Lung (tissue), 12 donors: ENCODE results near the gene TSPAN14. TPM values are rescaled to one million over a fixed set of nuclear protein-coding genes. Genes with fewer than 3 reads are reported as not detected.

Experiments
- ATAC-seq: fragments of 200-7000 bp; cut with Tn5 transposase; one replicate; pipeline ENCODE4 v1.9.1; 2020; ENCODE audit warnings: moderate number of reproducible peaks; ENCODE audit not compliant: insufficient read depth, low FRiP score
- DNase-seq, 3 donors: peaks; one replicate each; pipeline ENCODE4 v3.0.0-alpha.2; 2013 to 2017
- H3K27ac ChIP-seq, 2 donors: one replicate each; pipeline ENCODE4 v1.5.1; 2013; ENCODE audit warnings: mild to moderate bottlenecking in 2 of 2, moderate library complexity in 2 of 2, control low read depth in 1 of 2, inconsistent platforms in 1 of 2, low read depth in 1 of 2, low read length in 1 of 2
- H3K27me3 ChIP-seq, 3 donors: one replicate each; pipeline ENCODE4 v1.5.1; 2013; ENCODE audit warnings: low read length in 2 of 3; ENCODE audit not compliant: control insufficient read depth in 3 of 3, insufficient read depth in 3 of 3
- H3K36me3 ChIP-seq, 4 donors: one replicate each; pipeline ENCODE4 v1.5.1; 2013; ENCODE audit warnings: low read length in 4 of 4, mild to moderate bottlenecking in 1 of 4, moderate library complexity in 1 of 4; ENCODE audit not compliant: control insufficient read depth in 4 of 4, insufficient read depth in 4 of 4
- H3K4me1 ChIP-seq, 5 donors: one replicate each; pipeline ENCODE4 v1.5.1; 2013; ENCODE audit warnings: low read length in 5 of 5, mild to moderate bottlenecking in 2 of 5, moderate library complexity in 1 of 5; ENCODE audit not compliant: control insufficient read depth in 5 of 5, insufficient read depth in 5 of 5
- H3K4me3 ChIP-seq: one replicate; pipeline ENCODE4 v1.5.1; 2013; ENCODE audit warnings: mild to moderate bottlenecking, control low read depth, moderate library complexity
- H3K9ac ChIP-seq, 2 donors: one replicate each; pipeline ENCODE4 v1.5.1; 2013; ENCODE audit warnings: low read length in 2 of 2, control low read depth in 1 of 2; ENCODE audit not compliant: insufficient read depth in 1 of 2
- H3K9me3 ChIP-seq, 4 donors: one replicate each; pipeline ENCODE4 v1.5.1; 2013; ENCODE audit warnings: low read length in 3 of 4, mild to moderate bottlenecking in 1 of 4, moderate library complexity in 1 of 4; ENCODE audit not compliant: control insufficient read depth in 4 of 4, insufficient read depth in 3 of 4
- WGBS, 2 donors: extraction: QIAGEN DNeasy Blood & Tissue Kit; methylation state at CpG; one replicate each; pipeline ENCODE4 v1.1.7; 2013; 5-methylcytosine and 5-hydroxymethylcytosine counted together
- polyA plus RNA-seq, 2 donors: library from polyadenylated mRNA; stranded (reverse); fragments of 200-250 nt; gene quantifications; one replicate each; pipeline ENCODE4 v1.2.1, GENCODE V29; 2013
- total RNA-seq, 2 donors: library from RNA; depleted of rRNA in 1 of 2; stranded (reverse); fragments of >200 nt in 1 of 2; gene quantifications; one replicate each; pipeline ENCODE4 v1.2.1, GENCODE V29; 2014 to 2021
- TF ChIP-seq, protein P1 (sequence below): IDR thresholded peaks from 2 replicates; pipeline ENCODE4 v1.5.1; 2012; ENCODE audit warnings: mild to moderate bottlenecking; ENCODE audit errors: control extremely low read depth, extremely low read depth
- donor health status: control.
- donor health status: control.
- donor health status: Bipolar disorder and iron deficiency.
- donor health status: healthy.
- donor health status: DM: yes; HTN: yes; CAD: no.

The TSPAN14 gene
- total and polyA plus RNA-seq, 4 donors: 40.9 to 187 (median 116) TPM

DNA sequence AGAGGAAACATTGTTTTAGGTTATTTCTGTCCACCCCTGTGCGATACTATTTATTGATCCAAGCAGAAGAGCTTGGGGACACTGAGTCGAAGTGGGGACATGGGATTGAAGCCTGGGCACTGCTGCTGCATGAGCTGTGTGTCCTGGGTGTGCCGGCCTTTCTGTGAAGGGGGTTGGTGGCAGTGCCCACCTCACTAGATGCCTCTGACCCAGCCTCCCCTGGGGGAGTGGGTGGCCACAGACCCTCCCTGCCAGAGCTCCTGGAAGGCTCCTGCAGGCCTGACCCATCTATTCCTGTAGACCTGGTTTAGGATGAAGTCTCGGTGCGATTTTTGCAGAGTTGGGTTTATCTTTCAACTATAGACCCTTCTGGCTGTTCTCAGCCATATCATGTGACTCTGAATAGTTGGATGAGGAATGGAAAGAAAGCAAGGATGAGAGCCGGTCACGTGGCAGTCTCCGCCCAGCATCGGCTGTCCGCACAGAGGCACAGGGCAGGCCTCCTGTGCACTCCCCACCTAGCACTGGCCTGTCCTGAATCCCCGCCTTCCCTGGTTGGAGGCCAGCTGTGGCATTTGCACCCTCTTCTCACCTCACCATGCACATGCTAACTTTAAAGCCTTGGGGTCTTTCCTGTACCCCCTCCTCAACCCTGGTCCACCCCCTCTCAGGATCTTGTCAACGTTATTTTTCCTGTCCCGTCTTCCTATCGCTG lies 66.0 kb downstream of the TSPAN14 start:
- no peak overlapping the region for H3K27ac ChIP-seq
- no peaks in the 10 kb centered on the region for H3K27me3 ChIP-seq
- TF ChIP-seq, protein P1, sequence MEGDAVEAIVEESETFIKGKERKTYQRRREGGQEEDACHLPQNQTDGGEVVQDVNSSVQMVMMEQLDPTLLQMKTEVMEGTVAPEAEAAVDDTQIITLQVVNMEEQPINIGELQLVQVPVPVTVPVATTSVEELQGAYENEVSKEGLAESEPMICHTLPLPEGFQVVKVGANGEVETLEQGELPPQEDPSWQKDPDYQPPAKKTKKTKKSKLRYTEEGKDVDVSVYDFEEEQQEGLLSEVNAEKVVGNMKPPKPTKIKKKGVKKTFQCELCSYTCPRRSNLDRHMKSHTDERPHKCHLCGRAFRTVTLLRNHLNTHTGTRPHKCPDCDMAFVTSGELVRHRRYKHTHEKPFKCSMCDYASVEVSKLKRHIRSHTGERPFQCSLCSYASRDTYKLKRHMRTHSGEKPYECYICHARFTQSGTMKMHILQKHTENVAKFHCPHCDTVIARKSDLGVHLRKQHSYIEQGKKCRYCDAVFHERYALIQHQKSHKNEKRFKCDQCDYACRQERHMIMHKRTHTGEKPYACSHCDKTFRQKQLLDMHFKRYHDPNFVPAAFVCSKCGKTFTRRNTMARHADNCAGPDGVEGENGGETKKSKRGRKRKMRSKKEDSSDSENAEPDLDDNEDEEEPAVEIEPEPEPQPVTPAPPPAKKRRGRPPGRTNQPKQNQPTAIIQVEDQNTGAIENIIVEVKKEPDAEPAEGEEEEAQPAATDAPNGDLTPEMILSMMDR: no peak
- DNase-seq (no peak), ATAC-seq (no peak)
- peaks cover 0 to 53% (median 15%) of the 10 kb centered on the region in 4 donors for H3K36me3 ChIP-seq
- H3K4me1 ChIP-seq: peaks cover 0 to 7% (median 0%) of the 10 kb centered on the region in 5 donors
- H3K9ac ChIP-seq: no peak overlapping the region
- H3K4me3 ChIP-seq: no peak overlapping the region
- H3K9me3 ChIP-seq: no peaks in the 10 kb centered on the region
- 88 to 96% methylated on average over 14 of the region's 14 CpGs for WGBS, 2 donors

DNA sequence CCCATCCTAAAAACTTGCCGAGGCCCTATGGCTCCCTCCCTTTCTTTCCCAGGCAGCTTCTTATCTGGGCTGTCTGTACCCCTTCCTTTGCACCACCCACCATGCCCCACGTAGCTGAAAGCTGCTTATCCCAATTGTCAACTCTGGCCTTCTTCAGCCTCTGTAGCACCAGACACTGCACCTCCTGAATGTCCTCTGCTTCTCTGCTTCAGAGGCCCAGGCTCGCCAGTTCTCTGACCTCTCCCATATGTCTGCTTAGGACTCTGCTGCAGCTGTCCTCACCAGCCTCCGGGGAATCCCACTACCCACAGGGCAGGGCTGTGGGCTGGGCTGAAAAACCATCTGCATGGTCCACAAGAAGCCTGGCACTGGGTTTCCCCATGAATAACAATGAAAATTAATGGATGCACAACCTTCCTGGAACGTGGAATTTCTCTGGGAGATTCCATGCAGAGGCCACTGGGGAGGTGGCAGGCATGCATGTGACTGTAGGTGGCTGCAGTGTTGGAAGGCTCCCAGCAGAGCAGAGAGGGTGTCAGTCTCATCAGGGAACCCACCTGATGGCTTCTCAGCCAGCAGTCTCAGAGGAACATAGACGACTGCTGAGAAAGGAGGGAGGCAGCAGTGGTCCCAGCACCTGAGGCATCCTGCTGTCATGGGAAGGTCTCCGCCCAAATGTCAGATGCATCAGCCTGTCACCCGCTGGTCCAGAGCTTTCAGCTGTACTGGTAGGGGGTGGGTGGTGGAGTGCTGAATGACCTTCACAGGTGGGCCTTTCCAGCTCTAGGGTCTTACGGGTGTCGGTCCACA lies 66.8 kb downstream of the TSPAN14 start:
- TF ChIP-seq, protein P1: no peak
- WGBS, 2 donors: 86 to 94% methylated on average over 10 of the region's 10 CpGs
- Histone ChIP-seq H3K9ac (no peak overlapping the region), H3K4me1 (peaks cover 0 to 10% (median 0%) of the 10 kb centered on the region in 5 donors), H3K27ac (no peak overlapping the region), H3K36me3 (peaks cover 0 to 45% (median 12%) of the 10 kb centered on the region in 4 donors), H3K4me3 (no peak overlapping the region), H3K9me3 (no peaks in the 10 kb centered on the region), H3K27me3 (no peaks in the 10 kb centered on the region)
- DNase-seq (no peak), ATAC-seq (no peak)

DNA sequence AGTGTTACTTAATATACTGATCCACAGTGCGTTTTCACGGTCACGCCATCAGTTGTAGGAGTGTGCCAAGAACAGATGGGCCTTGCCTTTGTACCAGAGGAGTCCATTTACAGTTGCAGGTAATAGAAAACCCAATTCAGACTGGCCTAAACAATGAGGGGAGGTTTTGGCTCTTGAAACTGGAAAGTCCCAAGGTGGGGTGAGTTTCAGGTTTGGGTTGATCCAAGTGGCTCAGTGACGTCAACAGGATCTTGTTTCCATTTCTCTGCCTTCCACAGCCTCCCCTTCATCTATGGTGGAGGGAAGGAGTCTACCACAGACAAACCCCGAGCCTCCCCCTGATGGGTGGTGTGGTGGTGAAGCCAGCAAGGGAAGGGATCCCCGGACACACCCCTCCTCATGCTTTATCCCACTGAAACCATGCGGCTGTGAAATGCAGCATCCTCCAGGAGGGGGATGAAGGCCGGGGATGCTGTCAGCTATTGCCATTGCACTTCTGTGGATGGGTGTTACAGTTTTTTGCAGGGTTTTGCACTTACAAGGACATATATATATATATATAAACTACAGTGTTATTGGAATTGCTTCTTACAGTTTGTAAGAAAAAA lies 68.8 kb downstream of the TSPAN14 start:
- TF ChIP-seq, protein P1: no peak

More for the DNA sequence above, 68.8 kb downstream of the TSPAN14 start:
- ATAC-seq: no peak
- WGBS, 2 donors: 80 to 87% methylated on average over 8 of the region's 8 CpGs
- Histone ChIP-seq H3K36me3 (peaks cover 0 to 32% (median 7%) of the 10 kb centered on the region in 4 donors), H3K9ac (no peak overlapping the region), H3K4me3 (no peak overlapping the region), H3K27me3 (no peaks in the 10 kb centered on the region), H3K9me3 (no peaks in the 10 kb centered on the region), H3K4me1 (peaks cover 0 to 17% (median 0%) of the 10 kb centered on the region in 5 donors), H3K27ac (no peak overlapping the region)
- DNase-seq: no peak
